GM19372 (cell line): ENCODE measurements around the gene RPLP1.
A peak's percentile ranks its signal among the peaks of the same experiment; 100 is the strongest.

Source experiments
- ATAC-seq: cut with Tn5 transposase; IDR thresholded peaks from one replicate; pipeline ENCODE4 v1.9.1; 2021; ENCODE audit warnings: mild to moderate bottlenecking, low read depth, moderate library complexity; ENCODE audit not compliant: unreplicated experiment

Gene RPLP1

DNA sequence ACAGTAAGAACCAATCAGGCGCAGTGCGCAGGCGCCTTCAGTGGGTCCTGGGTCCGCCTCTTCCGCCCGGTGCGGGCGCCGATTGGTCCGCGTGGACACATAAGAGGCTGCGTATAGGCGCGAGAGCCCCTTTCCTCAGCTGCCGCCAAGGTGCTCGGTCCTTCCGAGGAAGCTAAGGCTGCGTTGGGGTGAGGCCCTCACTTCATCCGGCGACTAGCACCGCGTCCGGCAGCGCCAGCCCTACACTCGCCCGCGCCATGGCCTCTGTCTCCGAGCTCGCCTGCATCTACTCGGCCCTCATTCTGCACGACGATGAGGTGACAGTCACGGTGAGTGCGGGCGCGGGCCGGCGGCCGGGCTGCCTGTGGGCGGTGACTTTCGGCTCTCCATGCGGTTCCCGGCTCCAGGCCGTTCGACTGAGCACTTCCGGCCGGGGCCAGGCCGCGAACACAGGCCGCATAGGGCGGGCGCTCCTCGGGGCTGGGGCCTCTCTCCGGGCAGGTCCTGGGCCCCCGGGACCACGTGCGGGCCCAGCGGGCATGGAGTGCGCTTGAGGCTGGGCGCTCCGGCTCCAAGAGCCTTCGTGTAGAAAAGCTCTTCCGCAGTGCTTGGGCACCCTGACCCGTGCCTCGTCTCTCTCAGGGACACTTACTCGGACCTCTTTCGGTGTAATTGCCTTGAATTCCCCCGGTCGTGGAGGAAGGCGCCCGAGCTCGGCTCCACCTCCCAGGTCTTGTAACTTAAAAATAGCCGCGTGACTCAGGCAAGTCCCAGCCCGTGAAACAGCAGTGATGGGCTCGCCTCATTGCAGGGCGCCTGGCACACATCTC is at the start of gene RPLP1:
Gene RPLP1 (plus strand): TSS at position 127 of the 830 bp plus-strand sequence. CDS start 131 bp downstream, at position 258.
- peak; percentile 81 for ATAC-seq

GRCh38 chr15:69403594-69403993 is 49.0 kb upstream of the RPLP1 start:
- ATAC-seq: no peak

DNA sequence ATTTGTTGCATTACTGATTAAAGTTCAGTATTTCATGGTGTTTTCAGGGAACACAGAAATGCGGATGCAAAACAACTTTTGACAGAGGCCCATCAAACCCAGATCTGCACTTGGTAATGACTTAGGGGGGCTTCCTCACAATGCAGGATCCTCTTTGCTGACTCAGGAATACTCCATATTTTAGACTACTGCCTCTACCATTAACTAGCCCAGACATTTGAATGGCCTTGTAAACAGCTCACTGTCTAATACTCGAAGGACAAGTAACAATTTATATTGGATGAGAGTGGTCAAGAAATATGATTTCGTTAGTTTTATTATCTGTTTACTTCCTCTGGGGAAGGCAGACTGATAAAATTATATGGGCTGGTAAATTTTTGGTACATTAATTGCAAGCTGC is 47.5 kb upstream of the RPLP1 start:
- no peak for ATAC-seq

GRCh38 chr15:69407719-69408400 is 44.8 kb upstream of the RPLP1 start:
- ATAC-seq: no peak

DNA sequence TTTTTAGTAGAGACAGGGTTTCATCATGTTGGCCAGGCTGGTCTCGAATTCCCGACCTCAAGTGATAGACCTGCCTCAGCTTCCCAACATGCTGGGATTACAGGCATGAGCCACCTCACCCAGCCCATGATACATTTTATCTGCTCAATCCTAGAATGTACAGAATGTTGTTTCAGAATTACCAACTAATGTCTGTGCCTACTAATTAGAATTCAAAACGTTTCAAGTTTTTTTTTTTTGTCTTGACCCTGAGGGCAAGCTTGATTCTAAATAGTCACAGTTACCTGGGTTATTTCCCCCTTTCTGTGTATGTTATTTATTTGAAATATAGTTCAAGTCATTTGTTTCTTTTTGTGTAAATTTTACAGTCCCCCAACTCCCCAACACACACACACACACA is 43.8 kb upstream of the RPLP1 start:
- no peak for ATAC-seq

DNA sequence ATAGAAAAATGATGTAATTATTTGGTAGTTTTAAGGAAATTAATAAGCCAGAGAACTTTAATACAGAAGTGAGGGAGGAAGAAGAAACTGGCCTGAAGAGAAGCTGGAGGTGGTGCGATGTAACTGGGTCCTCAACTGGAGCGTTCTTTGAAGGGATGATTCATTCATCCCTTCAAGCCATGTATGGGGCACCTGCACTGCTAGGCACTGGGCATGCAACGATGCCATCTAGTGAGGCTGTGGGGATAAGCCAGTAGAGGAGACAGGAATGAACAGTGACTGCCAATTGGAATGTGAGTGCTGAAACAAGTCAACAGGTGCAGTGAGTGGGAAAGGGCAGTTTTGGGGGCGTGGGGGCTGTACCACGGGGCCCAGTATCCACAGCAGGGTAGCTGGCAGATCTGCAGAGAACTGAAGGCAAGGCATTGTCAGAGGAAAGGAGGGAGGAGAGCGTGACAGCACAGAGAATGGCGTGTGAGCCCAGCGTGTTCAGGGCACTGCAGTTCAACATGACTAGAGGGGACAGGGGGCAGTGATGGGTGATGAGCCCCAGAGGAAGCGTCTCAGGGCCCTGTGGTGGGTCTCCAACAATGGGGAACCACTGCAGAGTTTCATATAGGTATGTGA is 42.3 kb upstream of the RPLP1 start:
- ATAC-seq: no peak

GRCh38 chr15:69412274-69412673 is 40.3 kb upstream of the RPLP1 start:
- ATAC-seq: no peak

DNA sequence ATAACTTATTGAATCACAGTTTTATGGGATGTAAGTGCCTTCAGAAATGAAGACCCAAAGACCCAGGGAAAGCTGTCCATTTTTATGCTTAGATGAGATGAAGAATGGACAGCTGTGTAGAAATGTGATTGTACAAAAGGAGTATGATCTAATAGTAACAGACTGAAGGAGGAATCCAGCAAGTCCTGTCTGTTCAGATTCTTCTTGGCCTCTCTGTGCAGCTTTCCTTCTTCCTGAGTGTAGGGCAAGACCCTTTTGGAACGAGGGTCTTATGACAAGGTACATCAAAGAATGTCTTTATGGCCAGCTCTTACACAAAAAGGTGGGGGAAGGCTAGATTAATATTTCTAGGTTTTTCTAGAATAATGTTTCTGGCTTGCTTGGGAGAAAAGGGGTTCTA is 39.9 kb upstream of the RPLP1 start:
- ATAC-seq: no peak

GRCh38 chr15:69413822-69414700 is 38.6 kb upstream of the RPLP1 start, which contains the start of gene KIF23:
TSS of gene KIF23 (plus strand) at chr15:69414349. CDS start at chr15:69414466, 117 bp downstream.
- ATAC-seq: peak; percentile 95

- peak; percentile 22 for ATAC-seq
Measured at GRCh38 chr15:69414701-69415167, 37.9 kb upstream of the RPLP1 start.

DNA sequence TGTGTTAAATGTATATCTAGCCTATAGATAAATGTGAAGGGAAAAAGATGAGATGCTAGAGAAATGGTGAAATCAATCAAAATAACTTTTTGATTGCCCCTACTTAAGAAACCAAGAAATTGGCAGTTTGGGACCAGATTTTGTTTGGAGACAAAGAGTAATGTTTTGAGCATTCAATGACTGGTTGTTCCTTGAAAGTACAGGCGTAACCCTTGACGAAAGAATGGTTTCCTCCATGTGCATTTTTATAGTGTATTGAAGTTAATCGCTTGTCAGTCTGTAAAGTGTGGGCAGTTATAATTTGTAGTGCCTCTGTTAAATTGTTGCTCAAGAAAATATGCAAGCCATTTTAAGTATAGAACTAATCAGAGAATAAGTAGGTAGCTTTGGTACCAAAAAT is 37.2 kb upstream of the RPLP1 start:
- ATAC-seq: no peak

DNA sequence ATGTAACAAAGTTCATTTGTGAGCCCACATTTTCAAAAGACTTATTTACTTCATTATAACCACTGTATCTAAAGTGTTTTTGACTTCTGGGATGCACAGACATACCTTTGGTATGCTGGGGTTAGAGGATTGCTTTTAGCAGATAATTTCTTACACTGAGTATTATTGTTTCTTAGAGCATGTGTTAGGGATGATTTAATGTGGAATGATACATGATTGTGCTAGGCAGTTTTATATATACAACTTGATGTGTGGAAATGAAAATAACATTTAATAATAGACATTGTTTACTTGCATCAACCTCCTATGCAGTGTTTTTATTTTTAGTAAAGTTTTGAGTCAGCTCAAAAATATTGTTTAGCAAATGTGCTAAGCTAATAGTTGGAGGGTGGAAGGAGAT is 35.0 kb upstream of the RPLP1 start:
- no peak for ATAC-seq

GRCh38 chr15:69421498-69421897 is 31.1 kb upstream of the RPLP1 start:
- ATAC-seq: no peak

GRCh38 chr15:69422336-69422895 is 30.2 kb upstream of the RPLP1 start:
- no peak for ATAC-seq

DNA sequence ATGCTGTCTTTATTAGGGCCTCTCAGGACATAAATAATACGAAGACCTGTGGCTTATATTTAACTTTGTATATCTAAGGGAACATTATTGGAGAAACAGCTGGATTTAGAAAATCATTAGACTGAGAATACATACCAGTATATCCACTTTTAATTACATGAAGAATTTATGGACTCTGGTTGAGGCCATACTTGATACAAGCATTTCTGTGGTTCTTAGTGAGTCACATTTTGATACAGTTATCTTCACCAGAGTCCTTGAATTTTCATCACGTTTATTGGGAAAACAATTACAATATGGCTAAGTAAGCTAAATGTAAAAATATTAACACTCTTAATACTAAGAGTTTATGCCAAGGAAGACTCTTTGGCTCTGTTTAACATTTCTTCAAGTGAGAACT is 28.6 kb upstream of the RPLP1 start:
- ATAC-seq: no peak

DNA sequence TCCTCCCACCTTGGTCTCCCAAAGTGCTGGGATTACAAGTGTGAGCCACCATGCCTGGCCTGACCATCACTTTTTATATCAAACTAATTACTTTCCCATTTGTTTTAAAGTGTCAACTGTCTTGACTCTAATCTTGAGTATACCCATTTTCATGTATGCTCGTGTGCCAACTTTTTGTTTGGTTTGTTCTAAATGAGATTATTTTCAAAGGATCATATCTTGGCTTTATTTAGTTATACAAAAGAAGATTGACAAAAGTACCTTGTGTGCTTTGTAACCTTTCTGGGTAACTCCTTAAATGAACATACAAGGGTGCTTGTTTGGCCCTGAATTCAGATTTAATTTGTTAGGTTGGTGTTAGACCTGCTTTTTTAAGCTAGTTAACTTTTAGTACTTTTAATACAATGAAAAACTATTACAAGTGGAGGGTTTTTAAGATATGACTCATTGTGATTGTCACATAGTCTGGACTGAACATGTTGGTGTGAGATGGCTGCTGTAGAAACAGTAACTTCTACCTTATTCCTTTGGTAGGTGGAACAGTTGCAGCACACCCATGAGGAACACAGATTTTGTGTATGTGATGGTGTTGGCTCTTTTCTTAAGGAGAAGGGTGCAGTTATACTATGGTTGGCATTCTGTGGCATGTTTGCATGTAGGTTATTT is 27.7 kb upstream of the RPLP1 start:
- no peak for ATAC-seq

DNA sequence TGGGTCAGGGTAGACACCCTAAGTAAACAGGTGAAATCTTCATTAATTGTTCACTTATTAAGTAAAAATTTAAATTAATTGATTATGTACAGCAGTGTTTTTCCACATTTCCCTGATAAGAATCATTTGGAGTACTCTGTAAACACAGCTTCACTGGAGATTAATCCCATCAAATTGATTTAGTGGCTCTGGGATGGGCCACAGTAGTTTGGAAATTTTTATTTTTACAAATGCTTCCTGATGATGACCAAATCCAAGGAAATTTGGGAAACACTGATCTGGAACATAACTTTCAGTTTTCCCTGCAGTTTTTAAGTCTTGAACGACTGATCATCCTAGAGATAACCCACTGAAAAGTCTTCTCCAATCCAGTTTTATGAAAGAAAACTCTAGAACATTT is 18.8 kb upstream of the RPLP1 start:
- ATAC-seq: no peak

DNA sequence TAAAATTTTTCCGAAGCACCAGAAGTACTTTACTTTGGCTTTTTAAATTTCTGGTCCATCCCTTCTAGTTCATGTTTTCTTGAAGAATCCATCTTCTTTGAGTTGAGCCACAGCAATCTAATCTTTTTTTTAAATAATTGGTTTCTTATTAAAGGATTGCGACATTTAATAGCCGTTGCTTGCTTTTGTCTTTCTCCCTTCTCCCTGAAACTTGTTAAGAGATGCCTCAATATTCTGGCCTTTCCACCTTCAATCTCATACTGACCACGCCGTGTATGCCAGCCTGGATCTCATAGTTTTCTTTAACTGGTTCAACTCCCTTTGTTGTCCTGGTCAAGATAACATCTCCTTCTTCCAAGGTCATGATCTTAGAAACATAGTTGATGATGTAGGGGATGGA is 18.4 kb upstream of the RPLP1 start:
- ATAC-seq: no peak

- no peak for ATAC-seq
Measured at GRCh38 chr15:69434679-69435078, 17.9 kb upstream of the RPLP1 start.
